ENCODE data around the gene AQP9.
"Not testable (repeated sequence)": the region's sequence is repeated elsewhere in the genome, so short reads cannot be mapped to it uniquely, and the experiment has no call there.

AQP9 gene

GRCh38 chr15:58182460-58183163 is 44.4 kb downstream of the AQP9 start:
- DNase-seq, result no peak

GRCh38 chr15:58185439-58185838 is 47.3 kb downstream of the AQP9 start:
- DNase-seq, result no peak

- DNase-seq, result no peak
Measured at GRCh38 chr15:58189148-58189811, 51.1 kb downstream of the AQP9 start.

GRCh38 chr15:58190419-58190818 is 52.2 kb downstream of the AQP9 start:
- no peak for DNase-seq

- not testable (repeated sequence) for DNase-seq
Measured at GRCh38 chr15:58193636-58194035, 55.5 kb downstream of the AQP9 start.

- DNase-seq, result no peak
Measured at GRCh38 chr15:58200739-58201138, 62.6 kb downstream of the AQP9 start.

- no peak for DNase-seq
Measured at GRCh38 chr15:58201516-58201915, 63.3 kb downstream of the AQP9 start.

GRCh38 chr15:58203537-58203936 is 65.4 kb downstream of the AQP9 start:
- DNase-seq, result no peak

- no peak for DNase-seq
Measured at GRCh38 chr15:58206151-58206550, 68.0 kb downstream of the AQP9 start.

- not testable (repeated sequence) for DNase-seq
Measured at GRCh38 chr15:58208217-58208616, 70.0 kb downstream of the AQP9 start.

- DNase-seq, result not testable (repeated sequence)
Measured at GRCh38 chr15:58209007-58209481, 70.9 kb downstream of the AQP9 start.

GRCh38 chr15:58210031-58210430 is 71.8 kb downstream of the AQP9 start:
- not testable (repeated sequence) for DNase-seq

GRCh38 chr15:58212909-58213526 is 74.8 kb downstream of the AQP9 start:
- no peak for DNase-seq

- DNase-seq, result no peak
Measured at GRCh38 chr15:58213587-58214338, 75.6 kb downstream of the AQP9 start.

GRCh38 chr15:58214591-58215340 is 76.6 kb downstream of the AQP9 start:
- no peak for DNase-seq

GRCh38 chr15:58217460-58217859 is 79.3 kb downstream of the AQP9 start:
- no peak for DNase-seq

- no peak for DNase-seq
Measured at GRCh38 chr15:58221591-58222241, 83.5 kb downstream of the AQP9 start.

- DNase-seq, result no peak
Measured at GRCh38 chr15:58222679-58223078, 84.5 kb downstream of the AQP9 start.

GRCh38 chr15:58223432-58223831 is 85.3 kb downstream of the AQP9 start:
- DNase-seq, result no peak

GRCh38 chr15:58224068-58224467 is 85.9 kb downstream of the AQP9 start:
- no peak for DNase-seq

GRCh38 chr15:58227706-58228543 is 89.7 kb downstream of the AQP9 start:
- peak; percentile 30 for DNase-seq
